NCI-H82 treated with DMSO at 0.1 percent for 48 hours (cell line): ENCODE data around the gene ALKBH3.
A peak's percentile ranks its signal among the peaks of the same experiment; 100 is the strongest.

Experiments used
- DNase-seq: peaks from one replicate; lab custom pipeline; 2025; ENCODE audit not compliant: unreplicated experiment; lab: John Stamatoyannopoulos, UW

The ALKBH3 gene

GRCh38 chr11:43880640-43881159 lies at the start of gene ALKBH3:
Gene ALKBH3 (plus strand): TSS chr11:43880831. CDS start chr11:43882653, 1,822 bp downstream.
- peak; percentile 73 for DNase-seq

DNA sequence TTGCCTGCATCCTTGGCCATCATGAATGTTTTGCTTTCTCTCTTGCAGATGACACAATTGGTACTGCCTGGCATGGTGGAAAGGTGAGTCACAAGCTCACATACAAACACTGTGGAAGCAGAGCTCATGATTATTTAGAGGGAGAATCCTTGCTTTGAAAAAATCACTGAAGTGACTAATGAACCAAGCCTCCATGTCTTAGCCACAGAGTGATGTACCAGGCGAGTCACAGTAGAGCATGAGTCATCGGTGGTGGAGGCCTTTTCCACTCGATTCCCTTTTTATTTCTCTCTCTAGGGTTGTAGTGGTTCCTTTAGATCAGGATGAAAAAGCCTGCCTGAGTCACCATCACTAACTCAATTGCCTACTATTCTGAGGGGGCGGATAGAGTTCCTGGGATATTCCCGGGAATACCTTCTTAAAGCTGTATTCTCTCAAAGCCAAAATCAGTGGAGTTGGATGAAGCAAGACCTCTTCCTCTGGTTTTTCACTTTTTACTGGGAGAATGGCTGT lies 49.6 kb upstream of the ALKBH3 start:
- DNase-seq = no peak

GRCh38 chr11:43832536-43832935 lies 48.1 kb upstream of the ALKBH3 start:
- DNase-seq = no peak

GRCh38 chr11:43833657-43834073 lies 47.0 kb upstream of the ALKBH3 start:
- no peak for DNase-seq

DNA sequence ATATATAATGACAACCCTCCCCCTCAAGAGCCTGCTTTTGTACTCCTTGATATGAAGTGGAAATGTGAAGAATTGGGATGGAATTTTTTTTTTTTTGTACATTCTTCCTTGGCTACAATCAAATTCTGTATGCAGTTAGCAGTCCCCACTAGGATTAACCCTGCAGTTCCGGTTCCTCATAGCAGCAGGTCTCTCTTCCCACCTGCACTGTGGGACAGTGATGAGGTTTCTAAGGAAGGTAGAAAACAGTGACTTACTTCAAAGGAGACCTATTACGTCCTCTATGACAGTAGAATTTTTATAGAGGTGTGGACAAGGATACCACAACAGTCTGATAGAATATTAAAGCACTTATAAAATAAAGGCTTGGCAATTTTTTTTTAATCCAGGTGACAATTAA lies 46.3 kb upstream of the ALKBH3 start:
- DNase-seq = no peak

DNA sequence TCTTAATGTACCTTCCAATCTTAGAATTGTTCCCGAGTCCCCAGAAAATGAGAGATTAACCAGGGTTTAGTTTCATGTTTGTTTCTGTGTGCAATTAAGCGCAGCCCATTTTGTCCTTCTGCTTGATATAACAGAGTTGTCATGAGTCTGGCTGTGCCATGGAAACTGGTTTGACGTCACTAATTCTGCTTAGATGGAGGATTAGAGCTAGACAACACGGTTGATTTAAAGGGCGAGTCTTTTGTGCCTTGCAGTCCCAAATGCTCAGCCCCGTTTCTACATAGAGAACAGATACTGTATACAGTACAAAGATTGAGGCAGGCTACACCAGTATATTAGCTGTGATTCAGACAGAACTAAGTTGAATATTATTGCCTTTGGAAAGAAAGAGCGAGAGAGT lies 45.5 kb upstream of the ALKBH3 start:
- DNase-seq = peak; percentile 77

- no peak for DNase-seq
Observed at GRCh38 chr11:43837879-43838278, 42.8 kb upstream of the ALKBH3 start.

GRCh38 chr11:43842021-43842420 lies 38.6 kb upstream of the ALKBH3 start:
- no peak for DNase-seq

GRCh38 chr11:43845816-43846215 lies 34.8 kb upstream of the ALKBH3 start:
- DNase-seq = no peak

GRCh38 chr11:43852057-43852636 lies 28.5 kb upstream of the ALKBH3 start:
- peak; percentile 2 for DNase-seq

DNA sequence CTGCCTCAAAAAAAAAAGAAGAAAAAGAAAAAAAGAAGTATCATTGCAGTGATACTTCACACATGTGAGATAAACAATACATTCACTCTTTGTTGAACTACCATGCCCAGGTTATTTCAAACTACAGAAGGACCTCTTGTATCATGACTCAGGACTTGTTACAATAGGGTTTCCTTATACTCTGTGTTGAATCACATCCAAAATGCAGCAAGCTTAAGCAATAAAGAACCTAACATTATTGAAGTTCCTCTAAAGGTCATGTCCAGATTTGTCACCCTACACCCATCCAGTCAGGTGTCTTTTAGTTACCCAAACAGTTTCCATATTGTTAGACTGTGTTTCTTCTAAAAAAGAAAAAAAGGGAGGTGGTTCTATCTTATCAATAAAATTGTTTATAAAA lies 26.9 kb upstream of the ALKBH3 start:
- DNase-seq = no peak

DNA sequence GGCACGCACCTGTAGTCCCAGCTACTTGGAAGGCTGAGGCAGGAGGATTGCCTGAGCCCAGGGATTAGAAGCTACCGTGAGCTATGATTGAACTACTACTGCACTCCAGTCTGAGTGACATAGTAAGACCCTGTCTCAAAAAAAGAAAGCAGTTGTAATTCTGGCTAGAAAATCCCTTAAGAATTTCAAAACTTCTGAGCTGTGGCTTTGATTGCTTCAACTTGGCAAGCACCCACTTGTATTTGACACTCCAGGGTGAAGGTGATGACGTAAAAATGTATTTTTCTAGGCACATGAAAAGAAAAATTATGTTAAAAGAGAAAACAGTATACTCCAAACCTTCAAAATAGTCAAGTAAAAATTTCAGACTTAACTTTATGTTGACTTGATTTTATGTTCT lies 23.6 kb upstream of the ALKBH3 start:
- DNase-seq = no peak

- DNase-seq = no peak
Observed at GRCh38 chr11:43861141-43861540, 19.5 kb upstream of the ALKBH3 start.

DNA sequence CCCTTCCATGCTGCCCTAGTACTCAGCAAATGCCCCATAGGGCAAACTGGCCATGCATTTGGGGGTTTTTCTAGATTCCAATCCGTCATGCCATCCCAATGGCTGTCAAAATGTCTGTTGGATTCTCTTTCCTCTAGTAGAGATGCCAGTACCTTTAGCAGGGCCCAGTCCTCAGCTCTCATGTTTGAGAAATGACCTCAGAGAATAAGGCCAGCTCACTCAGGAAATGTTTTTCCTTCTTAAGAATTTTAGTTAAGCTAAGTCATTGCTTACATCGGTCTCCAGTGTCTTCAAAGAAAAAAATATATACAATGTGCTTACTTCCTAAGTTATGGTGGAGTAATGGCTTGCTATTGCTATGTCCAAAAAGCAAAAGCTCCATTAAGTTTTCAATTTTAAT lies 14.1 kb upstream of the ALKBH3 start:
- no peak for DNase-seq

GRCh38 chr11:43866969-43867368 lies 13.7 kb upstream of the ALKBH3 start:
- no peak for DNase-seq

GRCh38 chr11:43868852-43869567 lies 11.6 kb upstream of the ALKBH3 start:
- DNase-seq = no peak

DNA sequence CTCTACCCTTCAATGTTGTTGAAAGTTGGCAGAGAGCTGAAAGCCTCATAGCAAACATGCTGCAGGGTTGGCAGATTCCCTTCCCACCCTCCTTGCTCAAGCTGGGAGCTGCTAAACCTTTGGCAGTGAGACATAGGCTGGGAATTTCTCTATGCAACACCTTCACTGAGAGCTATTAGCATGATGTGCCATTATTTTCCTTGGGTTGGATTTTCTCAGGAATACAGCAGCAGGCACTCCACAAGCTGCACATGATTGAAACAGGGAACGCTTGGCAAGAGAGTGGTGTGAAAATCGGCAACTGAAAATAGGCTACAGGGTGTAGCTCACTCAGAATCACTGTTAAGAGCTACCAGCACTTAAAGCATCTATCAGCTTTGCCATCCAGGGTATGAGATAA lies 9.6 kb upstream of the ALKBH3 start:
- no peak for DNase-seq

DNA sequence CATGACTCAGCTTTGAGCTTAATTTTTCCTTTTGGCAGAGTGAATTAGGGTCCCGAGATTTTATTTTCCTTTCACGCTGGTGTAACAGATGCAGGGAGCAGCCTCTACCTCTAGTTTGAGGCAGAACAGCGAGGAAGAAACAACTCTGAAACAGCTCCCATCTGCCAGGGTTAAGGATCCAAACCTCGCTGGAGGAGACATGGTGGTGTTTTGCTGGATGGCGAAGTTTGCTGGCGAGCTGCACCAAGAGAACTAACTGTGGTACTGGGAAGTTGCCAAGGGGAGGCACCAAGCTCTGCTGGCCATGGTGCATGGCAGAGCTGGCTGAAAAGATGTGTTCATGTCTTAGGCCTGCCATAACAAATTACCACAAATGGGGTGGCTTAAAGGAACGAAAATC lies 7.6 kb upstream of the ALKBH3 start:
- DNase-seq = no peak

DNA sequence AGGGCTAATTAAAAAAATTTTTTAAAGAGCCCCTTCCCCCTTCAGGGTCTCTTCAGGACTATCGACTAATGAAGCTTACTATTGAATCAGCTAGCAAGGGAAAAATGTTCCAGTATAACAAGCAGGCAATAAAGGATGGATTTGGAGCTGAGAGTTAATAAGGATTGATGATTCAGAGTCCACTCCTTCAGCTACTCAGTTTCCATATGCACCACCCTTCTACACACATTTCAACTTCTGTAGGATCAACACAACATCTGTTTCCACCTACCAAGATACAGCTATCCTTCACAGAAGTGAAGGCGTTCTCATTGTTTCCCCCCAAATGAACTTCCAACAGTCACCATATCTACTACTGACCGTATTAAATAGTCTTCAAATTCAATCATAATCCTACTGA lies 6.6 kb upstream of the ALKBH3 start:
- DNase-seq = no peak

DNA sequence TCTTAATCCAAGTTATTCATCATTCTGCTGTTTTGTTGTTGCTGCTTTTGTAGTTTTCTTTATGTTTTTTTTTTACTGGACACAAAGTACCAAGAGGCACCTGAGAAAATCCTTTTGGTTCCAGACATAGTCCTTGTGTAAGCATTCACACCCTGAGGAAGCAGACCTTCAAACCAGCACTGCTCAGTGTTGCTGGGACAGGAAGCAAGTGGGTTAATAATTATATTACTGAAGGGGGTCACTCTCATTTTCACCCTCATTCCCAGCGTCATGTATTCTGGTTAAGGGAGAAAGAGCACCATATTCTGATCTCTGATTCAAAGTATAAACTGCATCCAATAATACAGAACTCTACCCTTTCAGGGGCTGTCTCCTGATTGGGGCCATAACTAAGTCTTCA lies 5.9 kb upstream of the ALKBH3 start:
- DNase-seq = no peak

- DNase-seq = no peak
Observed at GRCh38 chr11:43879789-43880639, 617 bp upstream of the ALKBH3 start.

GRCh38 chr11:43892851-43893250 lies 12.2 kb downstream of the ALKBH3 start:
- no peak for DNase-seq
